ENCODE results near the gene RASSF3. TPM values are rescaled to one million over a fixed set of nuclear protein-coding genes. Genes with fewer than 3 reads are reported as not detected.

RASSF3 gene
- total RNA-seq, 2 donors from 2014 or later, result 52.6 to 90.3 TPM

DNA sequence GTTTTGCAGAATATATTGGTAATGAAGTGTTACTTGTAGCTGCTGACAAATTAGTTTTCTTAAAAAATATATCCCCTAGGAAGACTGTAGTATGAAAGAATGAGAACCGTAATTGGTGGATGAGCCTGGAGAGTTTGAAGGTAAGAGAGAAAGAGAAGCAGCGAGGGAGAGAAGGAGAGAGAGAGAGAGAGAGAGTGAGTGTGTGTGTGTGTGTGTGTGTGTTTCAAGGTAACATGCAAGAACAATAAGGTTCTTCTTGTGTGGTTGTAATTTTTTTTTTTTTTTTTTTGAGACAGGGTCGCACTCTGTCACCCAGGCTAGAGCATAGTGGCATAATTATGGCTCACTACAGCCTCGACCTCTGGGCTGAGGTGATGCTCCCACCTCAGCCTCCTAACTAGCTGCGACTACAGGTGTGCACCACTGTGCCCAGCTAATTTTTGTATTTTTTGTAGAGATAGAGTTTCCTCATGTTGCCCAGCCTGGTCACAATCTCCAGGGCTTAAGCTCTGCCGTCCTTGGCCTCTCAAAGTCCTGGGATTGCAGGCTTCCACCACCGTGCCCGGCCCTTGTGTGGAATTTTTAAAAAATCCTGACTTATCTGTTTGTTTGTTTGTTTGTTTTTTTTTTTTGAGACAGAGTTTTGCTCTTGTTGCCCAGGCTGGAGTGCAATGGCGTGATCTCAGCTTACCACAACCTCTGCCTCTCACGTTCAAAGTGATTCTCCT lies 73.7 kb downstream of the RASSF3 start:
- Histone ChIP-seq H3K4me3 (no peak overlapping the region), H3K27me3 (no peaks in the 10 kb centered on the region), H3K4me1 (peaks cover 13% of the 10 kb centered on the region), H3K27ac (no peak overlapping the region), H3K9ac (ENCODE audit: low read depth in 2 of 2, low read length in 2 of 2) (no peak overlapping the region), H3K9me3 (no peaks in the 10 kb centered on the region), H3K36me3 (no peaks in the 10 kb centered on the region)
- intact Hi-C loops (cut with DNase I), result no loop called here
- no peak for DNase-seq
- TF ChIP-seq, protein P1, sequence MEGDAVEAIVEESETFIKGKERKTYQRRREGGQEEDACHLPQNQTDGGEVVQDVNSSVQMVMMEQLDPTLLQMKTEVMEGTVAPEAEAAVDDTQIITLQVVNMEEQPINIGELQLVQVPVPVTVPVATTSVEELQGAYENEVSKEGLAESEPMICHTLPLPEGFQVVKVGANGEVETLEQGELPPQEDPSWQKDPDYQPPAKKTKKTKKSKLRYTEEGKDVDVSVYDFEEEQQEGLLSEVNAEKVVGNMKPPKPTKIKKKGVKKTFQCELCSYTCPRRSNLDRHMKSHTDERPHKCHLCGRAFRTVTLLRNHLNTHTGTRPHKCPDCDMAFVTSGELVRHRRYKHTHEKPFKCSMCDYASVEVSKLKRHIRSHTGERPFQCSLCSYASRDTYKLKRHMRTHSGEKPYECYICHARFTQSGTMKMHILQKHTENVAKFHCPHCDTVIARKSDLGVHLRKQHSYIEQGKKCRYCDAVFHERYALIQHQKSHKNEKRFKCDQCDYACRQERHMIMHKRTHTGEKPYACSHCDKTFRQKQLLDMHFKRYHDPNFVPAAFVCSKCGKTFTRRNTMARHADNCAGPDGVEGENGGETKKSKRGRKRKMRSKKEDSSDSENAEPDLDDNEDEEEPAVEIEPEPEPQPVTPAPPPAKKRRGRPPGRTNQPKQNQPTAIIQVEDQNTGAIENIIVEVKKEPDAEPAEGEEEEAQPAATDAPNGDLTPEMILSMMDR (IDR thresholded peaks at IDR 0.05), result no peak

DNA sequence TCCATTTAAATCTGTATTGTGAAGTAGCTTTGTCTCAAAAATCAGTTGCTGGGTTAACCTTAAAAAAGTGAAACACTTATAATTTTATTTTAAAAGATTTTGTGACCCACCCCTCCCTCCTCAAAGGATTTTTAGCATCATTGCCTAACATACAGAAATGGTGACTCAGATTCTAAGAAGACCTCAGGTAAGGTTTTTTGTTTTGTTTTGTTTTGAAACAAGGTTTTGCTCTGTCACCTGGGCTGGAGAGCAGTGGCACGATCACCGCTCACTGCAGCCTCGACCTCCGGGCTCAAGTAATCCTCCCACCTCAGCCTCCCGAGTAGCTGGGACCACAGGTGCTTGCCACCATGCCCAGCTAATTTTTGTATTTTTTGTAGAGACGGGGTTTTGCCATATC lies 74.8 kb downstream of the RASSF3 start:
- Histone ChIP-seq H3K4me3 (no peak overlapping the region), H3K4me1 (peaks cover 9% of the 10 kb centered on the region), H3K36me3 (no peaks in the 10 kb centered on the region), H3K9ac (ENCODE audit: low read depth in 2 of 2, low read length in 2 of 2) (no peak overlapping the region), H3K27ac (peak overlapping the region; percentile 26), H3K9me3 (no peaks in the 10 kb centered on the region), H3K27me3 (no peaks in the 10 kb centered on the region)
- DNase-seq, result no peak
- TF ChIP-seq, protein P1 (IDR thresholded peaks at IDR 0.05), result no peak
- intact Hi-C loops (cut with DNase I), result loop anchor here (5.0 kb wide), 1 partner anchor 73 kb away; the partner anchor contains the start of gene RASSF3

DNA sequence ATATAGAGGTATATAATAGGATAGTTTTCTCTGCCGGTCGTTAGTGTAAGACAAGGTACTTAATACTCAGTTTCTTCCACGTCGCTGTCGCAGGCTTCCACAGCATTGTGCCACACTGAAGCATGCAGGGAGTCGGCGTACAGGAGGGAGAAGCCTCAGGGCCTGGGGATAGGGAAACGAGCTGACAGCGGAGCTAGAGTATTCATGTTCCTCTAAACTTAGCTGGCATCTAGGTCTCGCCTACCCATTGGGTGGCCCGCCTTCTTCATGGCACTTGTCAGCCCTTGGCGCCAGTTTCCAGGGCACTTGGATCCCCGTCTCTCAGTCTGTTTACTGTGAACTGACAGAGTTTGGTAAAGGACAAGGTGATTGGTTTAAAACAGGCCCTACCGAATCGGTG lies 75.3 kb downstream of the RASSF3 start:
- peaks cover 6% of the 10 kb centered on the region for H3K4me1 ChIP-seq
- TF ChIP-seq, protein P1 (IDR thresholded peaks at IDR 0.05), result no peak
- H3K27ac ChIP-seq, result no peak overlapping the region
- H3K9me3 ChIP-seq, result no peaks in the 10 kb centered on the region
- no peaks in the 10 kb centered on the region for H3K27me3 ChIP-seq
- no peak overlapping the region for H3K4me3 ChIP-seq
- intact Hi-C loops (cut with DNase I), result loop anchor here (5.0 kb wide), 1 partner anchor 73 kb away; the partner anchor contains the start of gene RASSF3
- no peaks in the 10 kb centered on the region for H3K36me3 ChIP-seq
- no peak for DNase-seq
- no peak overlapping the region for H3K9ac ChIP-seq (ENCODE audit: low read depth in 2 of 2, low read length in 2 of 2)

DNA sequence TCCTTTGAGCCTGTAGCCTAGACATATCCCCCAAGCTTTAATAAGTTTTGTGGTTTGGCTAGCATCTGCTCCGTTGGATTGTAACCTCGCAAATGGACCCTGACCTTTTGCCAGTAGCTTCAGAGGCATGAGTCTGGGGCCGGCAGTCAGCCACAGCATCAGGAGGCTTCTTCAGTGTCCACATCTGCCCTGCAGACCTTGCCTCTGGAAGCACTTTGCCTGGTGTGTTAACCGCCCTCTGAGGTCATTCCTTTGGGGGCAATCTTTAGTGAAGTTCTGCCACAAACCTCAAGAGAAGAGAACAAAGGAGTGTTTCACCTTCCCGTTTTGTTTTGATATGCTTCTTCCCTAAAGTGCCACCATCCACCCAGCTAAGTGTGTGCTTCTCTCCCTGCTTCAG lies 77.5 kb downstream of the RASSF3 start:
- TF ChIP-seq, protein P1 (IDR thresholded peaks at IDR 0.05), result no peak
- intact Hi-C loops (cut with DNase I), result loop anchor here (5.0 kb wide), 1 partner anchor 76 kb away; the partner anchor contains the start of gene RASSF3
- Histone ChIP-seq H3K9ac (ENCODE audit: low read depth in 2 of 2, low read length in 2 of 2) (no peak overlapping the region), H3K9me3 (no peaks in the 10 kb centered on the region), H3K4me3 (no peak overlapping the region), H3K36me3 (no peaks in the 10 kb centered on the region), H3K27me3 (no peaks in the 10 kb centered on the region), H3K4me1 (no peaks in the 10 kb centered on the region), H3K27ac (no peak overlapping the region)
- no peak for DNase-seq

DNA sequence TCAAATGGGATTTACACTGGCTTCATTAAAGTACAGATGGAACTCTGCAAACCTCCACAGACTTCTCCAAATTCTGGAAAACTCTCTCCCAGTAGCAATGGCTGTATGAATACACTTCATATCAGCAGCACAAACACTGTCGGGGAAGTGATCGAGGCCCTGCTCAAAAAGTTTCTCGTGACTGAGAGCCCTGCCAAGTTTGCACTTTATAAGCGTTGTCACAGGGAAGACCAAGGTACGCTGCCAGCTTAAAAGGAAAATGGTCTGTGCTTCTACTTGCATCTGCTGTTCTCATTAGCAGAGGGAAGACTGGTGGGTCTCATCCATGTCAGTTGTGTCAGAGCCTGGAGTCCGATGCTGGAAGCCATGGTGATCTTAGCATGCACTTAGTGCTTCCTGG lies 77.9 kb downstream of the RASSF3 start:
- DNase-seq, result no peak

More for the DNA sequence above, 77.9 kb downstream of the RASSF3 start:
- intact Hi-C loops (cut with DNase I), result loop anchor here (5.0 kb wide), 1 partner anchor 76 kb away; the partner anchor contains the start of gene RASSF3
- H3K4me1 ChIP-seq, result no peaks in the 10 kb centered on the region
- H3K27ac ChIP-seq, result no peak overlapping the region
- no peak overlapping the region for H3K4me3 ChIP-seq
- H3K9me3 ChIP-seq, result no peaks in the 10 kb centered on the region
- H3K27me3 ChIP-seq, result no peaks in the 10 kb centered on the region
- no peak overlapping the region for H3K9ac ChIP-seq (ENCODE audit: low read depth in 2 of 2, low read length in 2 of 2)
- TF ChIP-seq, protein P1 (IDR thresholded peaks at IDR 0.05), result no peak
- H3K36me3 ChIP-seq, result no peaks in the 10 kb centered on the region
